NCI-H774 (cell line): ENCODE results near the gene MRPL17.

Source experiments
- DNase-seq: peaks from one replicate; lab custom pipeline; 2025; lab: John Stamatoyannopoulos, UW

Gene MRPL17

GRCh38 chr11:6654281-6655019 is 28.7 kb downstream of the MRPL17 start:
- DNase-seq, result no peak

DNA sequence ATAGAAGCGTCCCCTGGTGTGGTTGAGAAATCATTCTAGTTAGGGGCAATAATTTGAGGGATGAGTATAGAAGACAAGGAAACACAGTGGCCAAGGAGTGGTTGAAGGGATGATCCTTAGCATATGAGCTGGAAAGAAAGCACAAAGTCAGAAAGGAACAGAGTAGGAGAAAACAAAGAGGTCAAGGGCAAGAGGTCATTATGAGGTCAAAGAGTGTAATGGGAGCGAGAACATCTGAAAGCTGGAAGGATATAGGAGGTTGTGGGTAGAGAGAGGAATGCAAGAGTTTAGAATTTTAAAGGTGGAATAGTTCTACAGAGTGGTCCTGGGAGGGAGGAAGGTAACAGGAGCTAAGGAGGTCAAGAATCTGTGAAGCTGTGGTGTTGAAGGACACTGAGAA is 29.5 kb downstream of the MRPL17 start:
- DNase-seq, result no peak

DNA sequence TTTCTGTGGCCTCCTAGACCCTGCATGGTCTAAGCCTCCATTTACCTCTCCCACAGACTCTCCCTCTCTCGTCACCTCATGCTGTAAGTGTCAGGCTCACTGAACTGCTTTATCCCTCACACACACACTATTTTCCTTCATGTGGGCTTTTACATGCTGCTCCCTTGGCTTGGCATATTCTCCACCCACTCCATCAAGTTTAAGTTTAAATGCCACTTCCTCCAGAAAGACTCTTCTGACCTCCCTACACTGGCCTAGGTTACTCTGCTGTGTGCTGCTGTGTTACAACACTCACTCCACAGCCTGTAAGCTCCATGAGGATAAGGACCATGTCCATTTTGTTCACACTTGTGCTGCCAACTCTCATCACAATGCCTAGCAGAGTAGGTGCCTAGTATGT is 30.0 kb downstream of the MRPL17 start:
- no peak for DNase-seq

- DNase-seq, result no peak
Measured at GRCh38 chr11:6652182-6652581, 31.0 kb downstream of the MRPL17 start.

GRCh38 chr11:6650980-6651379 is 32.2 kb downstream of the MRPL17 start:
- no peak for DNase-seq

DNA sequence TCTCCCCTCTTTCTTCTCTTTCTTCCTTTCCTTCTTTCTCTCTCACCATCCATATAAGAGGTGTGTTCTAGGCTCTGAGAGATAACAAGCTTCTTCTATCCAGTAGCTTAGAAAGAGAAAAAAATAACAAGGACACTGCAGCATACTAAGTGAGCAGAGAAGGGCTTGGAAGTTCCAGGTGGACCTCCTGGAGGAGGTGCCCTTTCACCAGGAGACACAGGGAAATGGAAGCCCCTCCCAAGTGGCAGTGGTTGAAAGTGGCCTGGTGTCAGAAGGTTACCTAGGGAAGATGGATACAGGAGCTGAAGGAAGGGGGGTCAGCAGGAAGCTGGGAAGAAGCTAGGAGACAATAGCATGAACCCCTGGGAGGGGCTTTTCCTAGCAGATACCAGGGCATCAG is 33.0 kb downstream of the MRPL17 start:
- DNase-seq, result no peak

DNA sequence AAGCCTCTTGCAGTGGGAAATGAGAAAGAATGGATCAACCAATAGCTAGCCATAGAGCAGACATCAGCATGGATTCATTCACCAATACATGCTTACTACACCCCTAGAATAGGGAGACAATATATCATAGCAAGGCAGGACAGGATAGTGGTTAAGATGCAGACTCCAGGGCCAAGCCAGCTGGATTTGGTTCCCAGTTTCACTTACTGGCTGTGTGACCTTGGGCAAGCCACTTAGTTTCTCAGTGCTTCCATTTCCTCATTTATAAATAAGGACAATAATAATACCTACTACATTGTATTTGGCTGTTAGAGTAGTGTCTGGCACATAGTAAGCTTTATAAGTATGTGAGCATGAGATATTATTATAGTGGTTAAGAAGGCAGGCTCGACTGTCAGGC is 34.6 kb downstream of the MRPL17 start:
- no peak for DNase-seq

- no peak for DNase-seq
Measured at GRCh38 chr11:6647836-6648235, 35.3 kb downstream of the MRPL17 start.

DNA sequence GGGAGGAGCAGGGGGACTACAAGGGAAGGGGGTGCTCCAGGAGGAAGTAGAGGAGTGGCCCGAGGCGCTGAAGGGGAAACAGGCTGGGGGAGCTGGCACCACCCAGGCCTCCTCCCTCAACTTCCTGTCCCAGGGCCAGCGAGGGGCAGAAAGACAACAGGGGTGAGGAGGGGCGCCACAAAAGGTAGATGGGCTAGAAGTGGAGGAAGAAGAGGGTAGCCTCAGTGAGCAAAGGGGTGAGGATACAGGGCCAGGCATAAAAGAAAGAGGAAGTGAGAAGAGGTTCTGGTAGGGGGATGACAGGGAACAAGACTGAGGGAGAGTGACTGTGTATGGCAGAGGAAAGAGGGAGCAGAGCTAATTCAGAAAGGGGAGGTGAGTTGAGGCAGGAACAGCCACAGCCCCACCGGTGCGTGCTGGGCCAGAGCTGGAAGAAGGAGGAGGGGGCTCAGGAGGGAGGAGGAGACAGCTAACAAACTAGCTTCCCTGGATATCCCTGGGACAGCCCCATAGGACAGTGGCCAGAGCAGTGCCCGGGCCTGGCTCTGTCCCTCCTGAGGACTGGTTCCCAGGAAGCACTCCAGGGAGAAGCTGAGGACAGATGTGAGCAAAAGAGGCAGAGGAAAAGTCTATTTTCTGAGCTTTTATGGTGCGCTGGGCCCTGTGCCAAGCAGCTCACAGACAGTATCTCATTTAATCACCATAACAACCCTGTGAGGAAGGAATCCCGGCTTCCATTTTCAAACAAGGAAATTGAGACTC is 36.0 kb downstream of the MRPL17 start:
- no peak for DNase-seq

- DNase-seq, result no peak
Measured at GRCh38 chr11:6646576-6646917, 36.6 kb downstream of the MRPL17 start.

- no peak for DNase-seq
Measured at GRCh38 chr11:6646071-6646470, 37.1 kb downstream of the MRPL17 start.

DNA sequence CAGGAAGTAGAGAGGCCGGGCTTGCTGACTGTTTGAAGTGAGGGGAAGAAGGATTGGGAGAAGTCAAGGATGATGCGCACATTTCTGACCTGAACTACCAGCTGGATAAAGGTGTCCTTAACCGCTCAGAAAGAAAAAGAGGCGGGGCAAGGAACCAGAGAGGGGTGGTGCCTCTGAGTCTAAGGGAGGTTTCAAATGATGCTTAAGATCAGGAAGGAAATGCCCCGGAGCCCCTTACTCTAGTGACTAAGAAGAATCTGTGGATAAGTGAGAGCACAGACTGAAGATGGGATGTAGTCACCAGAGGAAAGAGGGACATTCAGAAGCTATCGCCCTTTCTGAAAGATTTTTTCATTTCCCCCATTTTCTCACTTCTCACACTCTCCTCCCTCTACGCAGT is 40.2 kb downstream of the MRPL17 start:
- DNase-seq, result no peak

- DNase-seq, result no peak
Measured at GRCh38 chr11:6640985-6641701, 42.0 kb downstream of the MRPL17 start.

GRCh38 chr11:6640036-6640984 is 42.8 kb downstream of the MRPL17 start:
- DNase-seq, result no peak

DNA sequence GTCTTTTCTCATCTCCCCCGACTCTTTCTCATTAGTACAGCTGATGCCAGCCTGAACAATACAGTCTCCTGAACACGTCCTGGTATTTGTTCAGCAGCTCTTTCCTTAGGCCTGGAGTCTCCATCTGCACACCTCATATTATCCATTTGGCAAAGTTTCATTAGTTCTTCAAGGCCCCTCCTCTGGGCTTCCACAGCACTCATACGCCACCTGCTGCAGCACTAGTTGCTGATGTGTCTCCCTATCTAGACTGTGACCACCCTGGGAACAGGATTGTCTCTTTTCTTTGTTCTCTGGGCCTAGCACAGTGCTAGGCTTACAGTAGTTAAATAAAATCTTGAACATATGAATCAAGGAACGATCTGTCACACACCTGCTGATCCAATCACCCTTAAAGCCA is 44.7 kb downstream of the MRPL17 start:
- no peak for DNase-seq

- no peak for DNase-seq
Measured at GRCh38 chr11:6637871-6638270, 45.3 kb downstream of the MRPL17 start.

DNA sequence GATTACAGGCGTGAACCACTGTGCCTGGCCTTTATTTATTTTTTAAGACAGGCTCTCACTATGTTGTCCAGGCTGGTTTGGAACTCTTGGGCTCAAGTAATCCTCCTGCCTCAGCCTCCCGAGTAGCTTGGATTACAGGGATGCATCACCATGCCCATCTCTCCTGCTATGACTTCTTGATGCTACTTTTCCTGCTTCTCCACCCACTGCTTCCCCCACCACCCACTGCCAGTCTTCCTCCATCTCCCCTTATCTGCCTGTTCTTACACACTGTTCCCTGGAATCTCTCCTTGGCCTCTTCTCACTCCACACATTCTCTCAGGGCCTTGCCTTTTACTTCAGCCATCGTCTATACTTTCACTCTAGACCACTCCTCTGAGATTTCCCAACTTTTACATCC is 46.7 kb downstream of the MRPL17 start:
- no peak for DNase-seq

DNA sequence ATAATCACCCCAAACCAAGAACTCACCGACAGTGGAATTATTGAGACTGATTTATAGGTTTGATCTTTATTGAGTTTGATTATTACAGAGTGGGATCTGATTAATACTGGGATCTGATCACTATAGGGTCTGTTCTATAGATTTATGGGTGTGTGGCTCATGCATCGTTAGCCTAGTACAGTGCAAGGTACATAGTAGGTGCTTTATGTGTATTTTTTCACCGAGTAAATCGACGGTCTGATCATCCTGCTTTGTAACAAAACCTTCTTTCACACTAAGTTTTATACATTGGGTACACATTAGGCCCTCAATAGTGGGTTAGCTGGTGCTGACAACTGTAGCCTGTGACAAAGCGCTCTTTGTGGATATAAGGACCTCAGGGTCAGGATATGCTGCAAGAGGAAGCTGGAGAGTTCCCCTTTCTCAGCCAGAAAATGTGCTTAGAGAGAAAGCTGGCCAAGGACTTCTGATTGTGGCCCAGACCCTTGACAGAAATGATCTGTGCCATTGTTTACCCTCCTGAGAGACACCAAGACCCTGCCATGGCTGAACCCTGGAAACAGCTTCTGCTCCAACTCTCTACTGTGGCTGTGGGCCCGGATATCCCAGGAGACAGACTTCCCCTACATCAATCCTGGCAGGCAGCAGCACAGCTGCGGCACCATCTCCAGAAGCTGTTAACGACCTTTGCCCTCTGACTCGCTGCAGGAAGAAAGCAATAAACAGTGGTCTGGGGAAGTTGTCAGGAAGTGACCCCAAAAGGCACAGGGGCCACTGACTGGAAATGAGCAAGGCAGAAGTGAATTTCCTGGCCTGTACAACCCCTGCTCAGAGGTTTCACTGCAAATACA is 47.8 kb downstream of the MRPL17 start:
- DNase-seq, result no peak

- DNase-seq, result no peak
Measured at GRCh38 chr11:6634534-6634933, 48.6 kb downstream of the MRPL17 start.

DNA sequence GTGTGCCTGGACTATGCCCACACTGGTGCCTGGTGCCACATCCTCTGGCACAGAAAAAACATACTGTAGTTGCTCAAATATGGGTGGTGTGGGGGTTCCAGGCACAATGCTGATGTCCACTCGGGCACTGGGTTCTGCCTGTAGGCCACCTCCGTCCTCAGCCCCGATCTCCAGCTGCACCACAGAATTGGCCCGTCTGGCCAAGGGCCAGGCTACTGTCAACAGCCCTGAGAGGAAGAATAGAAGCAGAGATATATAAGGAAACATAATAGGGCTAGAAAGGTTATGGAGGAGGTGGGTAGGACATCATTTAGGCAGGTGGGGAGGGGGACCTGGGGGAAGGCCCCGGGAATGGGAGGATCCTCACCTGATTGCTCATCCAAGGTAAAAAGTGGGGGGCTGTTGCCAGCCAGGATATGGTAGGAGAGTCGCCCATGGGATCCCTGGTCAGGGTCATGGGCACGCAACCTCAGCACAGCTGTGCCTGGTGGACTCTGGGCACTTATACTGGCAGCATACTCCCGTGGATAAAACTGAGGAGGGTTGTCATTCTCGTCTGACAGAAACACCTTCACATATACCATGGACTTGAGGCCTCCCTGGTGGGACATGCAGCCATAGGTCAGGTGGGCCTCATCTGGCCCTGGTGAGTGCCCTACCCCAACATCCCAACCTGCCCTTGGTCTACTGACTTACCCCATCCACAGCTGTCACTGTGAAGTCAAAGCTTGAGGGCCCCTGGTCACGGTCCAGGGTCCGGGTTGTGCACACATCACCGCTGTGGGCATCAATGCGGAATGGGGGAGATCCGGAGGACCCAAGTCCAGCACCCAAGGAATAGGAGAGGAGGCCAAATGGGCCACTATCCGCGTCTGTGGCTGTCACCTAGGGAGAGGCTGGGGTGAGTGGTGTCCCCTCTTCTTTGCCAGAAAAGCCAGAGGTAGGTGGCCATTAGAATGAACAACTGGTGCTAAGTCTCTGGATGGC is 49.4 kb downstream of the MRPL17 start:
- DNase-seq, result no peak
